Activated T-helper 17 cell treated with anti-CD3 and anti-CD28 coated beads, Interleukin-2, amount 50 U/mL, for 72 hours (primary cell): ENCODE measurements around the gene STAT3. TPM values are rescaled to one million over a fixed set of nuclear protein-coding genes. Genes with fewer than 3 reads are reported as not detected.
"Not testable (repeated sequence)": the region's sequence is repeated elsewhere in the genome, so short reads cannot be mapped to it uniquely, and the experiment has no call there.

Experiments used
- ATAC-seq: fragments of 150-1000 bp; cut with Tn5 transposase; replicated peaks from 2 replicates; pipeline ENCODE4 v1.10.0; 2021; ENCODE audit warnings: mild to moderate bottlenecking, moderate library complexity
- H3K27ac Mint-ChIP-seq: one replicate; pipeline ENCODE4 v1.8.0; 2022; ENCODE audit warnings: mixed read lengths
- H3K27me3 Mint-ChIP-seq: one replicate; pipeline ENCODE4 v1.8.0; 2022; ENCODE audit warnings: mixed read lengths
- H3K36me3 Mint-ChIP-seq: one replicate; pipeline ENCODE4 v1.8.0; 2022; ENCODE audit warnings: low read depth, mild to moderate bottlenecking, mixed read lengths
- H3K4me1 Mint-ChIP-seq: one replicate; pipeline ENCODE4 v1.8.0; 2022; ENCODE audit warnings: mixed read lengths
- H3K4me3 Mint-ChIP-seq: one replicate; pipeline ENCODE4 v1.8.0; 2022; ENCODE audit warnings: mild to moderate bottlenecking, mixed read lengths
- H3K9me3 Mint-ChIP-seq: one replicate; pipeline ENCODE4 v1.8.0; 2022; ENCODE audit warnings: mixed read lengths
- total RNA-seq, 2 donors: library from RNA; stranded (reverse); gene quantifications; one replicate each; pipeline ENCODE4 v1.2.3, GENCODE V29; 2022

The STAT3 gene
- total RNA-seq, 2 donors from 2014 or later: 179 to 429 TPM

DNA sequence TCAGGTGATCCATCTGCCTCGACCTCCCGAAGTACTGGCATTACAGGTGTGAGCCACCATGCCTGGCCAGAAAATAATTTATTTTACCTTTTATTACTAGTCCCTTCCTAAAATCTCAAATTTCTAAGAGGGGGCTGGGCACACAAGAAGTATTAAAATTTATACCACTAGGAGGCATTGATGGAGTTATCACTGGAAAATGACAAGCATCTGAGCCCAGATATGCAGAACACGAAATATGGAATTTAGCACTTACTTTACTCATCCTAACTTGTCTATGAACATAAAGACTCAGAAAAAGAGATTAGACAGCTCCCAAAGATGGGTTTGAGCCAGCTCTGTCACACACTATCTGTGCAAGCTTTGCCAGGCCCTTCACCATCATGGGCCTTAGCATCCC lies 53.6 kb downstream of the STAT3 start:
- Mint-ChIP-seq H3K27ac (peak overlapping the region; percentile 87), H3K27me3 (no peaks in the 10 kb centered on the region), H3K4me3 (peak overlapping the region; percentile 60), H3K4me1 (peaks cover 26% of the 10 kb centered on the region), H3K36me3 (peaks cover 93% of the 10 kb centered on the region), H3K9me3 (no peaks in the 10 kb centered on the region)
- ATAC-seq: no peak

GRCh38 chr17:42333053-42333452 lies 55.2 kb downstream of the STAT3 start:
- ATAC-seq: peak; percentile 53
- Mint-ChIP-seq H3K27me3 (no peaks in the 10 kb centered on the region), H3K4me1 (peaks cover 14% of the 10 kb centered on the region), H3K27ac (peak overlapping the region; percentile 76), H3K4me3 (peak overlapping the region; percentile 59), H3K9me3 (no peaks in the 10 kb centered on the region), H3K36me3 (peaks cover 93% of the 10 kb centered on the region)

- no peak overlapping the region for H3K4me3 Mint-ChIP-seq
- no peaks in the 10 kb centered on the region for H3K27me3 Mint-ChIP-seq
- ATAC-seq: no peak
- H3K27ac Mint-ChIP-seq: peak overlapping the region; percentile 70
- H3K36me3 Mint-ChIP-seq: peaks cover 94% of the 10 kb centered on the region
- peaks cover 9% of the 10 kb centered on the region for H3K4me1 Mint-ChIP-seq
- no peaks in the 10 kb centered on the region for H3K9me3 Mint-ChIP-seq
These were observed 58.9 kb downstream of the STAT3 start for GRCh38 chr17:42329025-42329976.

- no peaks in the 10 kb centered on the region for H3K27me3 Mint-ChIP-seq
- H3K4me3 Mint-ChIP-seq: no peak overlapping the region
- H3K9me3 Mint-ChIP-seq: no peaks in the 10 kb centered on the region
- H3K36me3 Mint-ChIP-seq: peaks cover 95% of the 10 kb centered on the region
- no peak overlapping the region for H3K27ac Mint-ChIP-seq
- H3K4me1 Mint-ChIP-seq: peaks cover 22% of the 10 kb centered on the region
- ATAC-seq: peak; percentile 40
These were observed 63.2 kb downstream of the STAT3 start for GRCh38 chr17:42325026-42325425.

- Mint-ChIP-seq H3K27ac (peak overlapping the region; percentile 81), H3K4me3 (peak overlapping the region; percentile 3), H3K27me3 (no peaks in the 10 kb centered on the region), H3K36me3 (peaks cover 95% of the 10 kb centered on the region), H3K9me3 (no peaks in the 10 kb centered on the region), H3K4me1 (peaks cover 27% of the 10 kb centered on the region)
- ATAC-seq: peak; percentile 8
These were observed 64.9 kb downstream of the STAT3 start for GRCh38 chr17:42323268-42323773.

DNA sequence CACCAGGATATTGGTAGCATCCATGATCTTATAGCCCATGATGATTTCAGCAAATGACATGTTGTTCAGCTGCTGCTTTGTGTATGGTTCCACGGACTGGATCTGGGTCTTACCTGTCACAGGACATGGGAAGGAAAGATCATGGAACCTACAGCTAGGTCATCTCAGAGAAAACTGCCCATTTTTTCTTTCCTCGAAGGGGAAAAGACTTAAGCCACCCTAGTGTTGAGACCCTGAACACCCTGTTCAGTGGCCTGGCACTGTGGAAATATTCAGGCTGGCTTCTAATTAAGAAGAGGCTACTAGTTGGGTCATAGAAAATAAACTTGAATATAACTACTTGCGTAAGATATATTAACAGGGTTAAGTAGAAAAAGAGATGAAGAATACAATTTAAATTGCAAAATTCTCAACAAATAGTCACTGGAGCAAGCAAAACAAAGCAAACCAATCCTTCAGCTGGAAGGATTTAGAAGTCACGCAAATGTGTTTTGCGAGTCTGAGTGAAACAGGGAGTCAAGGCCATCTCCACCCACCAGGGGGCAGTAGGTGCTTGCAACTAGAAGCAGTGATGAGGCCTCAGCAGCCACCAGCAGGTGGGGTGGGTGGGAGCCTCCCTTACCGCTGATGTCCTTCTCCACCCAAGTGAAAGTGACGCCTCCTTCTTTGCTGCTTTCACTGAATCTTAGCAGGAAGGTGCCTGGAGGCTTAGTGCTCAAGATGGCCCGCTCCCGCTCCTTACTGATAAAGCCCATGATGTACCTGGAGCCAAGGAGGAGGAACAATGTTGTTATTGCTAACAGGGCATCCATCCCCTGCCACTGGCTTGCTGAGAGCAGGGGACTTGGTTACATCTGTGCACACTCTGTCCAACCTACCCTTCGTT lies 65.6 kb downstream of the STAT3 start:
- peak overlapping the region; percentile 3 for H3K4me3 Mint-ChIP-seq
- peak overlapping the region; percentile 81 for H3K27ac Mint-ChIP-seq
- no peaks in the 10 kb centered on the region for H3K27me3 Mint-ChIP-seq
- peaks cover 27% of the 10 kb centered on the region for H3K4me1 Mint-ChIP-seq
- ATAC-seq: peak; percentile 92
- peaks cover 98% of the 10 kb centered on the region for H3K36me3 Mint-ChIP-seq
- no peaks in the 10 kb centered on the region for H3K9me3 Mint-ChIP-seq

DNA sequence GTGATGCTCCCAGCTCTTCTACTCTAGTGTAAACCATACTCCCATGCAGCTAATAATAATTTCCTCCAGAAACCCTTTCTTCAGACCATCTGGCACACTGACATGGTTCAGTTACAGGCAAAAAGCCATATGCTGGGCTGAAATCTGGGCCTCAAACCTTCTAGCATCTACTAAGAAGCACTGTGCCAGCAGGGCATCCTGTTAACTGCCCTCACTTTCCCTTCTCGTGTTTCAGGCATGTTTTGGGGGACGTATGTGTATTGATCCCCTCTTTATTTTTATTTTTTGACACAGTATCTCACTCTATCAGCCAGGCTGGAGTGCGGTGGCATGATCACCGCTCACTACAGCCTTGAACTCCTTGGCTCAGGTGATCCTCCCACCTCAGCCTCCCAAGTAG lies 66.7 kb downstream of the STAT3 start:
- Mint-ChIP-seq H3K4me1 (peaks cover 35% of the 10 kb centered on the region), H3K9me3 (no peaks in the 10 kb centered on the region), H3K36me3 (peaks cover 98% of the 10 kb centered on the region), H3K27ac (peak overlapping the region; percentile 81), H3K4me3 (peak overlapping the region; percentile 22), H3K27me3 (no peaks in the 10 kb centered on the region)
- no peak for ATAC-seq

GRCh38 chr17:42317967-42318366 lies 70.3 kb downstream of the STAT3 start:
- H3K9me3 Mint-ChIP-seq, H3K27ac Mint-ChIP-seq, H3K4me3 Mint-ChIP-seq, H3K27me3 Mint-ChIP-seq, ATAC-seq: not testable (repeated sequence)
- Mint-ChIP-seq H3K36me3 (peaks cover 100% of the 10 kb centered on the region), H3K4me1 (peaks cover 41% of the 10 kb centered on the region)

DNA sequence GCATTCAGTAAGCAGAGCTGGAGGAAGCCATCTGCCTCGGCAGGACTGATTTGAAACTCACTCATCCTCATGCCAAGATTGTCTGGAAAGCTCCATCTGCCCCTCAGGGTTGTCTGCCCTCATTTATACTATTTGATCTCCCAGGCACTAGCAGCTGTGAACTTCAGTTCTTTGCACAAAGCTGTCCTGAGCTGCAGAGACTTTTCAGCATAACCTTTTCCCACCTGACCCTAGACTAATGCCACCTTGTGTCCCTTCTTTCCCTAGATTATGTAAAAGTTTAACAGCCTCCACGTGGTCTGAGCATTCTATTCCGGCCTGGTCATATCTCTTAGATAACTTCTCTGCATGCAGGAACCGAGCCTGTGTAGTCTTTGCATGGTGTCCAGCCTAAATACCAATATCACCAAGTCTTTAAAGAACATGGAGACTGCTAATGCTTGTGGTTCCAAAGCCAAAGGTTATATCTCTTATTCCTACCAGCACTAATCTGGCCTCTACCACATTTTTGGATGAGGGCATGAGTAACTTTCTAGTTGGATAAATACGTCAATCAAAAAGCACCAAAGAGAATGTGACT lies 70.9 kb downstream of the STAT3 start:
- H3K36me3 Mint-ChIP-seq: peaks cover 100% of the 10 kb centered on the region
- no peak for ATAC-seq
- no peaks in the 10 kb centered on the region for H3K27me3 Mint-ChIP-seq
- H3K4me1 Mint-ChIP-seq: peaks cover 38% of the 10 kb centered on the region
- peak overlapping the region; percentile 17 for H3K4me3 Mint-ChIP-seq
- no peaks in the 10 kb centered on the region for H3K9me3 Mint-ChIP-seq
- H3K27ac Mint-ChIP-seq: peak overlapping the region; percentile 50

GRCh38 chr17:42316755-42317154 lies 71.5 kb downstream of the STAT3 start:
- H3K4me1 Mint-ChIP-seq: peaks cover 39% of the 10 kb centered on the region
- peak overlapping the region; percentile 50 for H3K27ac Mint-ChIP-seq
- H3K4me3 Mint-ChIP-seq: peak overlapping the region; percentile 17
- H3K9me3 Mint-ChIP-seq: no peaks in the 10 kb centered on the region
- no peak for ATAC-seq
- H3K36me3 Mint-ChIP-seq: peaks cover 100% of the 10 kb centered on the region
- no peaks in the 10 kb centered on the region for H3K27me3 Mint-ChIP-seq

DNA sequence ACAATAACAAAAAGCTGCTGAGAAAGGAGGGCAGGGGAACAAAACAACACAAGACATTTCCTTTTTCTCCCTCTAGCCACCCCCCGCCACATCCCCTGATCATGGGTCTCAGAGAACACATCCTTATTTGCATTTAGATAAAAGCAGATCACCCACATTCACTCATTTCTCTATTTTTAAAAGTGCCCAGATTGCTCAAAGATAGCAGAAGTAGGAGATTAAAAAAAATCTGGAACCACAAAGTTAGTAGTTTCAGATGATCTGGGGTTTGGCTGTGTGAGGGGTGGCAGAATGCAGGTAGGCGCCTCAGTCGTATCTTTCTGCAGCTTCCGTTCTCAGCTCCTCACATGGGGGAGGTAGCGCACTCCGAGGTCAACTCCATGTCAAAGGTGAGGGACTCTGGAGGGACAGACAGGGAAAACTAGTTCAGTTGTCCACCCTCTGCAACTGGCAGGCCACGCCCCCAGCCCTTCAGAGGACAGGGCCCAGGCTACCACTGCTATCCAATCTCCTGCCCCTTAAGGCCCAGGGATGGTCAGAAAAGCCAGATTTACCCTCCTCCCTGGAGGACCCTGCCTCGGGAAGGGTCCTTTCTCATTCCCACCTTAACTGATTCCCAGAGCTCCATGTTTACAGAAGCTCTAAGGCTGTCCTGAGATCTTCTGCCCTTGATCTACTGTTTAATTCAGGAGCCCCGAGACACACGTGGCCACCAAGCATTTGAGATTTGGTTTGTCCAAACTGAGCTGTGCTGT lies 72.7 kb downstream of the STAT3 start:
- no peaks in the 10 kb centered on the region for H3K27me3 Mint-ChIP-seq
- peaks cover 45% of the 10 kb centered on the region for H3K4me1 Mint-ChIP-seq
- no peaks in the 10 kb centered on the region for H3K9me3 Mint-ChIP-seq
- peak overlapping the region; percentile 9 for H3K4me3 Mint-ChIP-seq
- peaks cover 100% of the 10 kb centered on the region for H3K36me3 Mint-ChIP-seq
- ATAC-seq: no peak
- H3K27ac Mint-ChIP-seq: peak overlapping the region; percentile 33

GRCh38 chr17:42313773-42314566 lies 74.3 kb downstream of the STAT3 start:
- ATAC-seq: no peak
- Mint-ChIP-seq H3K4me1 (peaks cover 53% of the 10 kb centered on the region), H3K27ac (peak overlapping the region; percentile 58), H3K9me3 (no peaks in the 10 kb centered on the region), H3K4me3 (peak overlapping the region; percentile 63), H3K27me3 (no peaks in the 10 kb centered on the region), H3K36me3 (peaks cover 100% of the 10 kb centered on the region)

GRCh38 chr17:42313389-42313772 lies 74.9 kb downstream of the STAT3 start:
- Mint-ChIP-seq H3K27ac (peak overlapping the region; percentile 58), H3K4me1 (peaks cover 53% of the 10 kb centered on the region), H3K36me3 (peaks cover 100% of the 10 kb centered on the region), H3K9me3 (no peaks in the 10 kb centered on the region), H3K27me3 (no peaks in the 10 kb centered on the region), H3K4me3 (peak overlapping the region; percentile 63)
- no peak for ATAC-seq
